HG03565 (cell line): Measurements from ENCODE around the gene KDELR3.
A peak's percentile ranks its signal among the peaks of the same experiment; 100 is the strongest.

Experiments
- ATAC-seq: cut with Tn5 transposase; IDR thresholded peaks from one replicate; pipeline ENCODE4 v1.9.1; 2021; ENCODE audit warnings: mild to moderate bottlenecking, moderate library complexity; ENCODE audit not compliant: unreplicated experiment

Gene KDELR3

DNA sequence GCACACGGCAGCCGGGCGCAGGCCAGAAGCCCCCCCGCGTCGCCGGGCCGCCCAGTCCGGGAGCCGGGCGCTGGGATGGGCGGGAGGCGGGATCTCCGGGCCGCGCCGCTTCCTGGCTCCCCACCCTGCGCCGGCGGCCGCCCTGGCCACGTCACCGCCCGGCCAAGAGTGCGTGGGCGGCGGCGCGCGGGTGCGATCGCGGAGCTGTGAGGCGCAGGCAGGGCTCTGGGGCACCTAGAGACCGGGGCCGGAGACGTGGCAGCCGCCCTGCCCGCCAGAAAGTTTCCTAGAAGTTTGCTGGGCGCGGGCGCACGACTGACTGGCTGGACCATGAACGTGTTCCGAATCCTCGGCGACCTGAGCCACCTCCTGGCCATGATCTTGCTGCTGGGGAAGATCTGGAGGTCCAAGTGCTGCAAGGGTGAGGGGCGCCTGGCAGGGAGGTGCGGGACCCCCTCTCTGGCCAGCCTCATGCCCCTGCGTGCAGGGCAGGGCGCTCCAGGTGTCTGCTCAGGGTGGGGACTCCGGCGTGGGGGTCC, at the start of gene KDELR3:
Gene KDELR3, plus strand, starts transcription at position 193 of the 539 bp plus-strand sequence. Its CDS starts 138 bp downstream, at position 331.
- ATAC-seq: peak; percentile 41

DNA sequence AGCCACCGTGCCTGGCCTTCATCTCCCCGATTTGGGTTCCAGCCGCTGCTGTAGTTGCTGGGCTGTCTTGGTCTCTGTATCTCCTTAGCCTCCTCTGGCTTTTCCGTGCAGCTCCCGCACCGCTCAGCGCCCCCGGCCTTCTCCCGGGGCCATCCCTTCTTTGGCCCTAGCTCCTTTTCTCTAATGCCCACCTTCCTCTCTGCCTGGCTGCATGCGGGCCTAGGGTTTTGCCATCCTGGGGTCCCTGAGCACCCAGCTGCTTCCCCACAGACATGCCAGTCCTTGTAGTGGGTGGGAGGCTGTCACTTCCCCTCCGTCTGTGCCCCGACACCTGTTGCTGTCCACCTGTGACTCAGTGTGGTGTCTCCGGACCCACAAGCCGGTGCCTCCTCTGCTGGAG, 49.3 kb upstream of the KDELR3 start:
- no peak for ATAC-seq

DNA sequence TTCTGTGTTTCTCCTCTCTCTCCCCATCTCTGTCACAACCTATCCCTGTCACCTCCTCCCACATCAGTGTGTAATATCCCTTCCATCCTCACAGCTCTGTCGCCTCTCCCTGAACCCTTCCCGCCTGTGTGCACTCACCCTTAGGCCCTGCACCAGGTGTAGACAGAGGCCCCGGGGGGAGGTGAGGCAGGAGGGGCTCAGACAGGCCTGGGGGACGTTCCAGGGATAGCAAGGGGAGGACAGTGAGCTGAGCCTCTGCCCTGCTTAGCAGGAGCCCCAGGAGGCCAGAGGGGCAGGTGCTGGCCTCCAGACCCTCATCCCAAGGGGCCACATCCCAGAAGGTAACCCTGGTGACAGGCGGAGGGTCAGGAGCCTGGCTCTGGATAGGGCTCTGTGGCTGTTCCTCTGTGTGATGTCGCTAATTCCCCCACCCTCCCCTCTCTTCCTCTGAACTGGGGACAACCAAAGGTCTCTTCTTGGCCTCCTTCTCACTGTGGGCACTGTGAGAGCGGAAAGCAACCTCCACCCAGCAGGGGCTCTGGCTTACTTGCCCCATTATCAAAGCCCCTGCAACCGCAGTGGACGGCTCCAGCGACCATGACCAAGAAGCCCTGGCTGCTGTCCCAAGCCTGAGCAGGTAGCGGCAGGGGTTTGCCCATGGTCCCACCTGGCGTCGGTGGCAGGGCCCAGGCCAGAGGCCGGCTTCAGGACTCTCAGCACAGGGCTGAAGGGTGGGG, 48.6 kb upstream of the KDELR3 start:
- ATAC-seq: no peak

DNA sequence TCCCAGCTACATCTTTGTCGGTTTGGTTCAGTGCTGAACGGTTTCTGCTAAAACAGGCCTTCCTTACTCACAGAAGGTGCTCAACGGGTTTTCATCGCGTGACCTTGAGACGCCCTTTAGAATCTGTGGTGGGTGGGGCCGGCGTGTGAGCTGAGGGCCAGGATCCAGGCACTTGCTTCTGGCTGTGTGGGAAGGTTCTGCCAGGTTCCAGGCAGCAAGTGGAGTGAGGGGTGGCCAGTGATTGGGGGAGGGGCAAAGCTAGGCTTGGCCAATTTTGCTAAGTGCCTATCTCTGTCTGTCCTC, 48.1 kb upstream of the KDELR3 start:
- no peak for ATAC-seq

DNA sequence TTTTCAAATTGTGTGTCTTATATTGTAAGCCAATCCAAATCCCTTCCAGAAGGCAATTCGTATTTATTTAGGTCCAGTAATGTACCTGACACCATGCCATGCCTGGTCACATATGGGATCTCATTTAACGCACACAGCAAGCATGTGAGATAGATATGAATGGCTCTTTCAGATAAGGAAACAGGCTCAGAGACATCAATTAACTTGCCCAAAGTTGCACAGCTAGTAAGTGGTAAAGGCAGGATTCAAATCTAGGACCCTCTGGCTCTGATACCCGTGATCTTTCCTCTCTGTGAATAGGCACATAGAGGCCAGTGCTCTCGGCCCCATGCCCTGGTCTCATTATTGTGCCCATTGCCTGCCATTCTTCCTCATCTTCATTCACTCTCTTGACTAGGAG, 47.2 kb upstream of the KDELR3 start:
- no peak for ATAC-seq

DNA sequence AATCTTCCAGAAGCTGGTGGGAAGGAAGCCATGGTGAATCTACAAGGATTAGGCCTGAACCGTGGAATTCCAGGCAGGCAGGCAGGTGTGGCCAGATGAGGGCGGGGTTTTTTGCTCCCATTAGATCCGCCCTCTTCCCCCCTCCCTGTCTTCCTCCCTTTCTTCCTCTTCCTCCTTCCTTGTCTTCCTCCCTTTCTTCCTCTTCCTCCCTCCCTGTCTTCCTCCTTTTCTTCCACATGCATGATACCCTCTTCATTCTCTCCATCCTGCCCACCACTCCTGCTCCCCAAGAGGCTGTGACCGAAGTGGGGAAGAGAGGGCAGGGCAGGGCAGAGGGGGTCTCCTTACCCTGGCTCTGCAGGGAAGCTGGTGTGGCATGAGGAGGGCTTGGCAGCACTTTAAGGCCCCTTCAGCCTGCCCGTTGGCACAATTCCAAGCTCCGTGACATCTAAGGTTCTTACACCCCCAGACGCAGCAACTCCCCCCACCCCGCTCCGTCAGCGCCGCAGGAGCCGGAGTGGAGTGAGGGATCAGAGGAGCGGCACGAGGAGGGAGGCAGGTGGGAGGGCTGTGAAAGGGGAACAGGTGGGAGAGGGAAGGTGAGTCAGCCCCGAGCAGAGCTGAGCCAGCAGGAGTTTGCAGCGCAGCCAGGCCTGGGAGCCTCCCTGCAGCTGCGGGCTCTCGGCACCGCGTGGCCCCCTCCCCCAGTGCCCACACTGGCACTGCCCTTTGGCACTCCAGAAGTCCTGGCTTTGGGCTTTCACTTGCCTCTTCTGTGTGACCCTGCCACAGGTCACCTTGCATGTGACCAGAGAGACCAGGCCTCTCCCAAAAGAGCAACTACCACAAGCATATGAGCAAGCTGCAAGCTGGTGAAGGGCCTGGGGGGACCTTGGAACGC, 45.0 kb upstream of the KDELR3 start:
- no peak for ATAC-seq

DNA sequence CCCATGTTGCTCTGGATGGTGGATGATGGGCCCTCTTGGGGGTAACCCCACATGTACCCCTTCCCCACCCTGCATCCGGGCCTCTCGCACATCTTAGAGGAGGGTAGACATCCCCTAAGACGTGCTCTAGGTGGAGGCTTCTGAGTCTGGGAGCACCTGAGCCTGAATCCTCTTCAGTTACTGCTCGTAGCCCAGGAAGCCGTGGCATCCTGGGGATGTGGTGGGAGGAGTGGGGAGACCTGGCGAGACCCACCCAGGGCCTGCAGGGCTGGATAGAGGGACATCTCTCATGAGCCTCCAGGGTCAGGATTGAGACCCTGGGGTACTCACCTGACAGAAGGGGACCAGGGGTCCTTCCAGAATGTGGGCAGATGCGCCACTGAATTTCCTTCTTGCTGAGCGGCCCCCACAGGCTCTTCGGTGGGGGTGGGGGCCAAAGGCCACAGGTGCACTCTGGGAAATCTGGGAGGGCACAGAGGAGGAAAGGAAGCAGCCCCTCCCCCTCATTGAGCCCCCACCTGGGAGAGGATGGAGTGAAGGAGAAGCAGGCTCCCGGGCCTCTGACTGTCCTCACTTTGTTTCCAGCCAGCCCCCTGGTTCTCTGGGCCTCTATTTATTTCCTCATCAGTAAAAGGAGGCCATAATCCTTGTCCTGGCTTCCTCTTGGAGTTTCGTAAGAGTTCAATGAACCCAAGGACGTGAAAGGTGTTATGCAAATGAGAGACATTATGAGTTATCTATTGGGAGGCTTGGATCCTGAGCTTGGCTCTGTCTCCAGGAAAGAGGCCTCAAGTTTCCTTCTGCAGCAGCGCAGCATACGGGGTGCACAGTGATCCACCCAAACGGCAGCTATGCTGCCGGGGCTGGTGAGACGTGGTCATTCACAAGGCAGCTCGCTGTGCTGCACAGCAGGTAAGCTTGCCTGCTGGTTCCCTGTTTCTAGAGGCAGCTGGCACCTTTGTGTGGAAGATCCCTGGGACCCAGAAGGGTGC, 44.1 kb upstream of the KDELR3 start:
- no peak for ATAC-seq

DNA sequence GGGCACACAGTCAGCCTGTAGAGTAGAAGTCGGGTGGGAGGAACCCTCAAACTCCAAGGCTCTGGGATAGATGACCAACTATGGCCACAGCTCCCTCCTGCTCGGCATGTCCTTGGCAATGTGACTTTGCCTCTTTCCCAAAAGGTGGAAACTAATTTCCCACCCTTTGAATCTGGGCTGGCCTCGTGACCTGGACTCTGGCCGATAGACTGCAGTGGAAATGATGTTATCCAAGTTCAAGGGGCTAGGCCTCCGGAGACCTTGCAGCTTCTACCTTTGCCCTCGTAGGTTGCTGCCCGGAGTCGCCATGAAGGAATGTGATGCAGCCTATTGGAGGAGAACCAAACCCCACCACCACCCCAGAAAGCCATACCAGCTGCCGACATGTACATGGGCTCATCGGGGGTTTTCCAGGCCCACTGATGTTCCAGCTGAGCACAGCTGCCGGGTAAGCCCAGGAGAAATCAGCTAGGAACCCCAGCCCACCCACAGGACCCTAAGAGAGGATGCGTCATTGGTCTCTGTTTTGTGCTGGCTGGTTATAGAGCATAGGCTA, 43.3 kb upstream of the KDELR3 start:
- no peak for ATAC-seq

DNA sequence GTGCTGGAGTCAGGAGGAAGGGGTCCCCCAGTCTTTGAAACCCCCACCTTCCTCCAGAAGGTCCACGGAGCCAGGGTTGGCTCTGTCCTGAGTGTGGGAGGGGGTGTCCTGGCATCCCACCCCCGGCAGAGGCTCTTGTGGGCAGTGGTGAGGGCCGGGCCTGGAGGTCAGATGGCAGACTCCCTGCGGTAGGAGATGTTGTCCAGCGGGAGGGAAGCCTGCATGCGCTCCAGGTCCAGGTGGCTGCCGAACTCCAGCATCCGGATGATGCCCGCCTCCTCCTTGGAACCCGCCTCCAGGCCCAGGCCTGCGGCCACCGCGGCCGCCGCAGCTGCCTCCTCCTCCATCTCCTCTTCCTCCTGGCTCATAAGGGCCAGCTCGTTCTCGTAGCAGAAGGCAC, 41.3 kb upstream of the KDELR3 start:
- no peak for ATAC-seq

DNA sequence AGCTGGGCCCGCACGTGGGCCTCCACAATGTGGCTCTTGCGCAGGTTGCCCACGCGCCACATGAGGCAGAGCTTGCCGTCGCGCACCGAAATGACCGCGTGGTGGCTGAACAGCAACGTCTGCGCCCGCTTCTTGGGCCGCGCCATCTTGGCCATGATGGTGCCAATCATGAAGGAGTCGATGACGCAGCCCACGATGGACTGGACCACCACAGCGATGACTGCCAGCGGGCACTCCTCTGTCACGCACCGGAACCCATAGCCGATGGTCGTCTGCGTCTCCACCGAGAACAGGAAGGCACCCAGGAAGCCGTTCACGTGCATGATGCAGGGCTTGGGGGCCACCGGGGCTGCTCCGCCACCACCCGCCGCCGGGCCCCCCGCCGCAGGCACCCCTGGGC, 40.4 kb upstream of the KDELR3 start:
- no peak for ATAC-seq

DNA sequence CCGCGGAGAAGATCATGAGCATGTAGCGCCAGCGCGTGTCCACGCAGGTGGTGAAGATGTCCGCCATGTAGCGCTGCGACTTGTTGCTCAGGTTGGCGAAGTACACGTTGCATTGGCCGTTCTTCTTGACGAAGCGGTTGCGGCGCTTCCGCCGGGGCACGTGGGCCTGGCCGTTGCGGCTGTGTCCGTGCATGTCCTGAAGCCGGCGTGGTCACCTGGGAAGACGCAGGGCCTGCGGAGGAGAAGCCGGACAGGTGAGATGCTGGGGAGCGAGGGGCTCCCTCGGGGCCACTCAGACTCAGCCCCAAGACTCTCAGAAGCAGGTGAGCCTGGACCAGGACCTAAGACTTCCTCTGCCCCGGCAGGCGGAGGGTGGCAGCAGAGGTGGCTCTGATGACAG, 40.0 kb upstream of the KDELR3 start:
- no peak for ATAC-seq

DNA sequence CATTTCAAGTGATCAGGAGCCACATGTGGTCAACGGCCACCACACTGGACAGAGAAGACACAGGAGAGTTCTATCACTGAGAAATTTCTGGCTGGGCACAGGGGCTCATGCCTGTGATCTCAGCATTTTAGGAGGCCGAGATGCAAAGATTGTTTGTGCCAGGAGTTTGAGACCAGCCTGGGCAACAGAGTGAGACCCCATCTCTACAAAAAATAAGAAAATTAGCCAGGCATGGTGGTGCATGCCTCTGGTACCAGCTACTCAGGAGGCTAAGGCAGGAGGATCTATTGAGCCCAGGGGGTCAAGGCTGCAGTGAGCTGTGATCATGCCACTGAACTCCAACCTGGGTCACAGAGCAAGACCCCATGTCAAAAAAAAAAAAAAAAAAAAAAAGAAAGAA, 39.2 kb upstream of the KDELR3 start:
- no peak for ATAC-seq

DNA sequence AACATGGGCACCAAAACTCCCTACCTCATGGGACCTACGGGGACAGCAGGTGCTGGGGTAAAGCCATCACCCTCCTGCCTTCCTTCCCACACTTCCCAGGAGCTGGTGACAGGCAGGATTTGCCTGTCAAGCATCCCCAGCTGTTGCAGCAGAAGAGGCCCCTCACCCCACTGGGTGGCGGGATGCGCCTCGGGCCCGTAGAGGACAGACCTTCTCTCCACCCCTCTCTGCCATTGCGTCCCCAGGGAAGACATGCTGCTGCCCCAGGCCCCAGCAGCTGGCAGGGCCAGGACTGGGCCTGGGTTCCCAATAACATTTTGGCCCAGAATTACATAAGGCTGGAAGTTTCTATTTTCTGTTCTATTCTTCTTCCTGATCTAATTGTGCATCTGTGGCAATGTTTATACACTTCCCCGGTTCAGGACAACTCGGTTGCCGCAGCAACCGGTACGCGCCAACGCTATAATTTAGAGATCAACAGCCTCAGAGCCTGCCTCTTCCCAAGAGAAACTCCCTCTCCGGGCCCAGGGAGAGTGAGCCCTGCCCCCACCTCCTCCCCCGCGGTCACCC, 38.3 kb upstream of the KDELR3 start:
- no peak for ATAC-seq

DNA sequence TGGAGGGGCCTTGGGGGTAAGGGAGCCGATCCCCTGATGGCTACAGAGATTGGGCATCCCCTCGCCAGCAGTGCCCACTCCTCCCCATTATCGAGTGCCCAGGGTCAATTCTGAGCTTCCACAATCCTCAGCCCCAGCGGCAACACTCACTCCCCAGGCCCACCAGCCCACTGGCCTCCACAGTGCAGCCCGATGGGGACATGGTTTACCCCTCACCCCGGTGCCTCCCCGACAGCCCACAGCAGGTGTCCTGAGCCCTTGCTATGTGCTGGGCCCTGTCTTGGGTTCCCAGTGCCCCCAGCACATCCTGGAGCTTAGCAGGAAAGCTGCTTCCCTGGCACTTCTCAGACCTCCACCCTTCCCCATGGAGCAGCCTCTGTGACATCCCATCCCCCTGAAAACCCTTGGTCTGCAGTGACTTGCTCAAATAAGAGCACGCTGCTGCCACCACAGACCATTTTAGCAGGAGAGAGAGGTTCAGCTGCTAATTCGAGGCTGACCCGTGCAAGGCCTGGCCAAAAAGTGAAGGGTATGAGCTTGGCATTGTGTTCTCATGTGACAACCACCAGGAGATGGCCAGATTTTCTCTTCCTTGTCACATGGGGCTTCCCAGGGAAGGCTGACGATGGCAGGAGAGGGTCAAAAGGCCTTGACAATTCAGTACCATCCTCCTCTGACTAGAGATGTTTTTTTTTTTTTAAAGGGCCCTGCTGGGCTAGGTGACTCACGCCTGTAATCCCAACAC, 36.5 kb upstream of the KDELR3 start:
- ATAC-seq: no peak

DNA sequence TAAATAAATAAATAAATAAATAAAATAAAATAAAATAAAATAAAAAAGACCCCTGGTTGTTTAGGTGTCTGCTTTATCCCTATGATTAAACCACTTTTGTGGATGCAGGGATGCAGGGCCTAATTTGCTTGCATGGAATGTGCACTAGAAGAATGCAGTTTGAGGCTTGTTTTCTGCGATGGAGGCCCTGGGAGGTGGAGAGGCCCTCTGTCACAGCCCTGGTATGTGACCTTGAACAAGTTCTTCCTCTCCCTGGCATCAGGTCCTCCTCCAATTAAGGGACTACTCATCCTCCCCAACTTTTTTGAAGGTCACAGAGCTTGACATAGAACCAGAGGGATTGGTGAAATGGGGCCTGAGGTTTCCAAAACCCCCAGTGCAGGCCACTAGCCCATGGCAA, 35.6 kb upstream of the KDELR3 start:
- ATAC-seq: no peak

DNA sequence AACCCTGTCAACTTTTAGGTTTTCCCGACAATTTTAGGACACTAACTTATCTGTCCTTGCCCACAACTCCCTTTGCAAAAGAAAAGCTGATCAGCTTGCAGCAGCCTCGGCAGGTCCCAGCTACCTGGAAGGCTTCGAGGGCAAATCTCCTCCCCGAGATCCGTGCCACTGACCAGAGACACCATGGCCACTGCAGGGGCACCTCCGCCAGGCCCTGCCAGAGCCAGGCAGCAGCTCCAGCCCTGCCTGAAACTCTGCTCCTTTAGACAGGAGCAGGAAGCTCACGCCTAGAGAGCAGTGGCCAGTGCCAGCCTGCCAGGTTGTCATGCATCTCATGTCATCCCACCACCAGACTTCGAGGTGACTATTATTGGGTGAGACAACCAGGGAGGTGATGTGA, 34.0 kb upstream of the KDELR3 start:
- ATAC-seq: no peak

DNA sequence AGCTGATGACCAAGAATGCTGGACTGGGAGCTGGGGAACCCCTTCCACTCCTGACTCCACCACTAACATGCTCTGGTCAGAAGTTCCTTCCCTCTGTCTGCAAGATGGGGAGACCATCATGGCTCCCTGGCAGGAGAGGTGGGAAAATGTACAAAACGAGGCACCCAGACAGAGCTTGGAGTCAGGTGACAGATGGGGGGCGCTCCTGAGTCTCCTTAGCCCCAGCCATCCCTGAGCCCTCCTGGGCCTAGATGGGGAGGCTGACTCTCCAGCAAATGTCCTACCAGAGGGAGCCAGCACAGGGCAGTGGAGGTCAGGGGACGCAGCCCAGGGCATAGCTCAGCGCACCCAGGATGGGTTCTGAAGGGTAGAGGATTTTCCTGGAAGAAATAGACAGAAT, 32.9 kb upstream of the KDELR3 start:
- no peak for ATAC-seq

DNA sequence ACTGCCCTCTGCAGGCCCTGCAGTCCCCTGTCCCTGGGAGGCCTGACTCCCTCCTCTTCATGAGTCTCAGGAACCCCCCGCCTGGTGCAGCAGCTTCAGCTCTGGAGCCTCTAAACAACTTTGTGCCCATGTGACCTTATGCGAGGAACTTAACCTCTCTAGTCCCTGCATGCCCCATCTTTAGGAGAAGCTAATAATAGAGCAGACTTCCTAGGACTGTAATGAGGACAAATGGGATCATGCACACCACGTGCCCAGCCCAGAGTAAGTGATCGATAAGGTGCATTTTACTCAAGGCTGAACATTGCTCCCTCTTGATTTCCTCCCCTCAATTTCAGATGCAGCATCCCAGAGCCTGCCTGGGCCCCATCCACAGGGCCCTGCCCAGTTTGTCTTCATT, 31.9 kb upstream of the KDELR3 start:
- ATAC-seq: no peak

DNA sequence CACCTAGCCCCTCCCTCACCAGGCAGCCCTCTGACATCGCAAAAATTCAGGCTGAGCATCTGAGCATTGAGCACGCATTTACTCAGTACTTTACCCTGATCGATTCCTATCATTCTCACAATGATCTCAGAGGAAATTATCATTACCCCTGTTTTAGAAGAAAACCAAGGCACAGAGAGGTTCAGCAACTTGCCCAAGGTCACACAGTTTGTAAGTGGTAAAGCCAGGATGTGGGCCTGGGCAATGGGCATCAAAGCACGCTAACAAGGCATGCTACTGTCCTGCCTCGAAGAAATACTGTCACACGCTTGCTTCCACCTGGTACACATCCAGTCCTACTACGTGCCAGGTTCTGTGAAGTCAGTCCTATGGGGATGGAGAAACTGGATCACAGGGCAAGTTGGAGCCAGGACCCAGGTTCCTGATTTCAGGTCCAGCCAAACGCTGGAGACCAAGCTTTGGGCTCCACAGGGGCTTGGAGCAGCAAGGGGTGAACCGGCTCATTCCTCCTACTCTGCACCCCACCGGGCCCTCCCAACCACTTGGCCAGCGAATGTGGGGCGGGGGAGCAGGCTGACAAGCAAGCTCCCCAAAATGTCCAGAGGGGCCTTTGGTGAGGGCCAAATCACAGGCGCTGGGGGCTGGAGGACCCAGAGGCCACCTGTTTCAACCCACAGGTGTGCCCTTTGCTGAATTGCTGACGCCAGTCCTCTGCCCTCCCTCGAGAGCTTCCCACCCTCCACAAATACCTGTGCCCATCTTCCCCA, 31.1 kb upstream of the KDELR3 start:
- no peak for ATAC-seq
